Mesothelial cell of epicardium (in vitro differentiated cells): Measurements from ENCODE around the gene RNF186. TPM values are rescaled to one million over a fixed set of nuclear protein-coding genes. Genes with fewer than 3 reads are reported as not detected.
"Not testable (repeated sequence)": the region's sequence is repeated elsewhere in the genome, so short reads cannot be mapped to it uniquely, and the experiment has no call there.

Experiments
- DNase-seq, 2 experiments: peaks; one replicate each; pipeline ENCODE4 v3.0.0; 2021; ENCODE audit warnings: low spot score in 2 of 2; ENCODE audit not compliant: unreplicated experiment in 2 of 2
- H3K27ac Mint-ChIP-seq: 2 replicates; pipeline ENCODE4 v1.8.0; 2021; ENCODE audit warnings: mixed read lengths
- H3K27me3 Mint-ChIP-seq: 2 replicates; pipeline ENCODE4 v1.8.0; 2021; ENCODE audit warnings: low read depth, mixed read lengths
- H3K36me3 Mint-ChIP-seq: 2 replicates; pipeline ENCODE4 v1.8.0; 2021; ENCODE audit warnings: mixed read lengths
- H3K4me1 Mint-ChIP-seq: 2 replicates; pipeline ENCODE4 v1.8.0; 2021; ENCODE audit warnings: mixed read lengths
- H3K4me3 Mint-ChIP-seq: 2 replicates; pipeline ENCODE4 v1.8.0; 2021; ENCODE audit warnings: mild to moderate bottlenecking, moderate library complexity, mixed read lengths
- H3K9me3 Mint-ChIP-seq: 2 replicates; pipeline ENCODE4 v1.8.0; 2021; ENCODE audit warnings: mixed read lengths
- CTCF ChIP-seq: fragments of 200-600 bp; sonication (generic); IDR thresholded peaks from one replicate; pipeline ENCODE4 v1.5.0; 2021; ENCODE audit warnings: antibody characterized with exemption; ENCODE audit not compliant: unreplicated experiment
- total RNA-seq: library from RNA; stranded (reverse); gene quantifications from 3 replicates; pipeline ENCODE4 v1.2.1, GENCODE V29; 2021

RNF186 gene
- total RNA-seq, 1 donor from 2014 or later = not detected

GRCh38 chr1:19818324-19818723 lies 3.2 kb upstream of the RNF186 start:
- Mint-ChIP-seq H3K27me3 (peaks cover 1% of the 10 kb centered on the region), H3K27ac (no peak overlapping the region), H3K36me3 (no peaks in the 10 kb centered on the region), H3K4me3 (no peak overlapping the region), H3K4me1 (no peaks in the 10 kb centered on the region), H3K9me3 (no peaks in the 10 kb centered on the region)
- no peak for TF ChIP-seq CTCF
- DNase-seq = no peak

GRCh38 chr1:19817160-19817559 lies 2.1 kb upstream of the RNF186 start:
- no peak for TF ChIP-seq CTCF
- no peak overlapping the region for H3K4me3 Mint-ChIP-seq
- no peaks in the 10 kb centered on the region for H3K9me3 Mint-ChIP-seq
- H3K4me1 Mint-ChIP-seq = no peaks in the 10 kb centered on the region
- DNase-seq = no peak
- H3K27ac Mint-ChIP-seq = no peak overlapping the region
- H3K27me3 Mint-ChIP-seq = peaks cover 1% of the 10 kb centered on the region
- H3K36me3 Mint-ChIP-seq = no peaks in the 10 kb centered on the region

GRCh38 chr1:19816737-19817086 lies 1.6 kb upstream of the RNF186 start:
- H3K4me1 Mint-ChIP-seq, H3K9me3 Mint-ChIP-seq, H3K27me3 Mint-ChIP-seq, DNase-seq, H3K27ac Mint-ChIP-seq, H3K4me3 Mint-ChIP-seq, H3K36me3 Mint-ChIP-seq: not testable (repeated sequence)

GRCh38 chr1:19815801-19816736 lies 986 bp upstream of the RNF186 start:
- Mint-ChIP-seq H3K27me3 (peaks cover 1% of the 10 kb centered on the region), H3K9me3 (no peaks in the 10 kb centered on the region), H3K4me1 (no peaks in the 10 kb centered on the region), H3K4me3 (no peak overlapping the region), H3K36me3 (no peaks in the 10 kb centered on the region), H3K27ac (no peak overlapping the region)
- DNase-seq = no peak
- no peak for TF ChIP-seq CTCF

GRCh38 chr1:19814244-19814661 lies 830 bp downstream of the RNF186 start:
- peak in 1 of 2 experiments; percentile 34 for DNase-seq
- H3K9me3 Mint-ChIP-seq = peaks cover 3% of the 10 kb centered on the region
- H3K27me3 Mint-ChIP-seq = peaks cover 1% of the 10 kb centered on the region
- no peak overlapping the region for H3K27ac Mint-ChIP-seq
- H3K36me3 Mint-ChIP-seq = no peaks in the 10 kb centered on the region
- peaks cover 2% of the 10 kb centered on the region for H3K4me1 Mint-ChIP-seq
- no peak for TF ChIP-seq CTCF
- no peak overlapping the region for H3K4me3 Mint-ChIP-seq

DNA sequence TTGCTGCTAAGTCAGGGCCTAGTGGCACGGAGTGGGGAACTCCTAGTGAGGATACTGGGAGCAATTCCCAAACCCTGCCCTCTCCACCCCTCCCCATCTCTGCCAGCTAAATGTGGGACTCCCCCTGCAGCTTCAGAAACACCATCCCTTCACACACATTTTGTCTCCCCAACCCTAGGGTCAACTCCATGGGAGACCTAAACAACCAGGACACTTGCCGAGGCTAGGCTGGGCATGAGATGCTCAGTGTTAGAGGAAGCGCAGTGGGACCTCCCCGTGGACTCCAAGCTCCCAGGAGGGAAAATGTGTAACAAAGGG lies 1.5 kb downstream of the RNF186 start:
- H3K27ac Mint-ChIP-seq = no peak overlapping the region
- no peak for DNase-seq
- peaks cover 6% of the 10 kb centered on the region for H3K9me3 Mint-ChIP-seq
- H3K4me3 Mint-ChIP-seq = no peak overlapping the region
- no peak for TF ChIP-seq CTCF
- peaks cover 1% of the 10 kb centered on the region for H3K27me3 Mint-ChIP-seq
- H3K4me1 Mint-ChIP-seq = peaks cover 2% of the 10 kb centered on the region
- H3K36me3 Mint-ChIP-seq = no peaks in the 10 kb centered on the region
